ENCODE data around the gene MSL1. TPM values are rescaled to one million over a fixed set of nuclear protein-coding genes. Genes with fewer than 3 reads are reported as not detected.

The MSL1 gene
- total and polyA plus RNA-seq, 9 of the 15 experiments (the other 6 are each of a cell fraction or from before 2014, with no cell fraction given), result 13.8 to 120 (median 61.9) TPM

DNA sequence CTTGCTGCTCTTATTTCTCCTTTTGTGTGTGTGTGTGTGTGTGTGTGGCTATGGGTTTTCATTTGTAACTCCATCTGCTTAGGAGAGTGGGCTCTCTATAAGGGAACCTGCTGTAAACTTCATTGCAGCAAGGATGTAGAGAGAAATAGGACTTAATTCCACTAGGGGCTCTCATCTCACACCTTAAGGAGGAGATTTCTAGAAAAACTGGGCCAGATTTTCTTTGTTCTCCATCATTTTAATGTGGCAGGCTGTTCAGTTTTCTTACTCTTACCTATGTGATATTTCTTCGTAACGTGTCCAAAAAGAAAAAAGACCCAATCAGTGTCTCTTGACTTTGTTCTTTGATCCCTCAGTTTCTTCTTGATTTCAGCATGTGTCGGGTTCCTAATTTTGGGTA, 14.0 kb downstream of the MSL1 start:
- H3K36me3 ChIP-seq (ENCODE audit: control insufficient read depth, insufficient read depth, low read length), result peaks cover 68% of the 10 kb centered on the region
- H4K20me1 ChIP-seq (replicated peaks; ENCODE audit: control insufficient read depth, insufficient read depth, low read length), result no peaks in the 10 kb centered on the region
- intact Hi-C loops (cut with micrococcal nuclease), result no loop called here
- no peaks in the 10 kb centered on the region for H3K9me1 ChIP-seq (ENCODE audit: control insufficient read depth, insufficient read depth, low read length)
- DNase-seq (ENCODE audit: extremely low read depth in 1 of 4, low spot score in 3 of 4) (no peak), FAIRE-seq (no peak), ATAC-seq (no peak)
- 93% methylated on average over 3 of the region's 3 CpGs for WGBS (ENCODE audit: insufficient coverage, low coverage, missing lambda C conversion rate)
- H3K27ac ChIP-seq (ENCODE audit: extremely low read depth, low read depth, low read length), result no peak overlapping the region
- no TSS peak for BruUV-seq (replicated peaks)
- ChIA-PET CTCF (ENCODE audit: low intra/inter-chr PET ratio) (no interaction called here), POLR2A (interaction anchor here (4.0 kb wide), 1 partner anchor 12 kb away, joined by 23 read pairs; no protein-coding TSS in a partner anchor)
- TF ChIP-seq NFIX (CRISPR knock-in tag; IDR thresholded peaks at IDR 0.05; ENCODE audit: low read depth) (no peak), XRCC3 (IDR thresholded peaks at IDR 0.05) (no peak), POLR2A (conservative IDR thresholded peaks at IDR 0.05) (0 out of 2 replicates have a peak, but pooled peaks have one; percentile 2), TBL1XR1 (IDR thresholded peaks at IDR 0.05; ENCODE audit: low read length in 2 of 2) (no peak), ZNF444 (CRISPR knock-in tag; IDR thresholded peaks at IDR 0.05) (no peak)
- peaks cover 27% of the 10 kb centered on the region for H3K79me2 ChIP-seq (ENCODE audit: control insufficient read depth, insufficient read depth, low read length)
- no peak overlapping the region for H2AFZ ChIP-seq (ENCODE audit: low read depth, low read length)
- H3K27me3 ChIP-seq (ENCODE audit: control insufficient read depth in 2 of 2, insufficient read depth in 2 of 2, low read length in 2 of 2), result no peaks in the 10 kb centered on the region
- H3K4me2 ChIP-seq (ENCODE audit: insufficient read depth, low read length), result no peak overlapping the region
- peaks cover 6 to 11% of the 10 kb centered on the region in 2 experiments; a peak in 4 of 5 replicates for H3K4me1 ChIP-seq (replicated peaks in 1 of 2; ENCODE audit: control insufficient read depth in 2 of 2, insufficient read depth in 2 of 2, low read length in 2 of 2)
- no peaks in the 10 kb centered on the region for H3K9me3 ChIP-seq (replicated peaks; ENCODE audit: control insufficient read depth, insufficient read depth, low read depth, low read length)
- H3K4me3 ChIP-seq, result no peak overlapping the region
- no peak overlapping the region for H3K9ac ChIP-seq (ENCODE audit: insufficient read depth in 1 of 2, low read depth in 2 of 2, low read length in 2 of 2)
- in situ Hi-C loops (cut with MboI), result no loop called here

DNA sequence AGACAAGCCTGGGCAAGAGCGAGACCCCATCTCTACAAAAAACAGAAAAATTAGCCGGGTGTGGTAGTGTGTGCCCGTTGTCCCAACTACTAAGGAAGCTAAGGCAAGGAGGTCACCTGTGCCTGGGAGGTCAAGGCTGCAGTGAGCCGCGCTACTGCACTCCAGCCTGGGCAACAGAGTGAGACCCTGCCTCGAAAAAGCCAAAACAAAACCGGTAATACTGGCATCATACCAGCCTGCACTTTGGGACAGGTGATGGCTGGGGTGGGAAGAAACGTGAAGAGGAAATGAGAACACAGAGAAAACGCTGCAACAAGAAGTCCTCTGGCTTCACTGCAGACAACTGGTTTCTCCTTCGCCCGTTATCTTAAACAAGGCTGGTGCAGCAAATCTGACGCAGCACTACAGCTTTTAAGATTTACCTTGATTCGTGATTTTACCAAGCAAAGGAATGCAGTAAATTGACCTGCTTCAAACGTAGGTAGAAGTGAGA, 17.8 kb downstream of the MSL1 start:
- peak; percentile 17 for ATAC-seq
- Histone ChIP-seq H3K9me3 (replicated peaks; ENCODE audit: control insufficient read depth, insufficient read depth, low read depth, low read length) (no peaks in the 10 kb centered on the region), H3K79me2 (ENCODE audit: control insufficient read depth, insufficient read depth, low read length) (peaks cover 42% of the 10 kb centered on the region), H4K20me1 (replicated peaks; ENCODE audit: control insufficient read depth, insufficient read depth, low read length) (no peaks in the 10 kb centered on the region), H3K4me1 (replicated peaks in 1 of 2; ENCODE audit: control insufficient read depth in 2 of 2, insufficient read depth in 2 of 2, low read length in 2 of 2) (peaks cover 9 to 11% of the 10 kb centered on the region in 2 experiments; a peak in 4 of 5 replicates), H3K4me2 (ENCODE audit: insufficient read depth, low read length) (peak overlapping the region; percentile 100), H3K27ac (ENCODE audit: extremely low read depth, low read depth, low read length) (peak overlapping the region; percentile 99), H3K27me3 (ENCODE audit: control insufficient read depth in 2 of 2, insufficient read depth in 2 of 2, low read length in 2 of 2) (no peaks in the 10 kb centered on the region), H3K4me3 (peak overlapping the region; percentile 97), H3K9ac (ENCODE audit: insufficient read depth in 1 of 2, low read depth in 2 of 2, low read length in 2 of 2) (peak overlapping the region; percentile 84 to 92), H3K36me3 (ENCODE audit: control insufficient read depth, insufficient read depth, low read length) (peaks cover 56% of the 10 kb centered on the region), H2AFZ (ENCODE audit: low read depth, low read length) (peak overlapping the region; percentile 95), H3K9me1 (ENCODE audit: control insufficient read depth, insufficient read depth, low read length) (no peaks in the 10 kb centered on the region)
- WGBS (ENCODE audit: insufficient coverage, low coverage, missing lambda C conversion rate), result 3% methylated on average over 14 of the region's 14 CpGs
- in situ Hi-C loops (cut with MboI) (no loop called here), intact Hi-C loops (cut with micrococcal nuclease) (no loop called here)
- no peak for FAIRE-seq
- POLR2A ChIA-PET, result interaction anchor here (0.6 to 5.4 kb wide), 23 partner anchors 9 to 430 kb away, joined by 3 to 57 read pairs (median 5); partner anchors contain the start of genes MED24, MSL1, NR1D1 and THRA
- DNase-seq (ENCODE audit: extremely low read depth in 1 of 4, low spot score in 3 of 4), result peak in 1 of 4 experiments; percentile 18
- CTCF ChIA-PET (ENCODE audit: low intra/inter-chr PET ratio), result no interaction called here
- BruUV-seq (replicated peaks), result TSS peak; percentile 78
- peak; percentile 59 for TF ChIP-seq CBFA2T3 (IDR thresholded peaks at IDR 0.05)
- peak; percentile 80; the same call in 1 of the 2 replicates for TF ChIP-seq ZC3H4 (CRISPR knock-in tag; IDR thresholded peaks at IDR 0.05; ENCODE audit: borderline replicate concordance)
- no peak for TF ChIP-seq ZNF76 (CRISPR knock-in tag; IDR thresholded peaks at IDR 0.05; ENCODE audit: borderline replicate concordance)
- no peak for TF ChIP-seq ARID2 (IDR thresholded peaks at IDR 0.05)
- TF ChIP-seq, protein P1, sequence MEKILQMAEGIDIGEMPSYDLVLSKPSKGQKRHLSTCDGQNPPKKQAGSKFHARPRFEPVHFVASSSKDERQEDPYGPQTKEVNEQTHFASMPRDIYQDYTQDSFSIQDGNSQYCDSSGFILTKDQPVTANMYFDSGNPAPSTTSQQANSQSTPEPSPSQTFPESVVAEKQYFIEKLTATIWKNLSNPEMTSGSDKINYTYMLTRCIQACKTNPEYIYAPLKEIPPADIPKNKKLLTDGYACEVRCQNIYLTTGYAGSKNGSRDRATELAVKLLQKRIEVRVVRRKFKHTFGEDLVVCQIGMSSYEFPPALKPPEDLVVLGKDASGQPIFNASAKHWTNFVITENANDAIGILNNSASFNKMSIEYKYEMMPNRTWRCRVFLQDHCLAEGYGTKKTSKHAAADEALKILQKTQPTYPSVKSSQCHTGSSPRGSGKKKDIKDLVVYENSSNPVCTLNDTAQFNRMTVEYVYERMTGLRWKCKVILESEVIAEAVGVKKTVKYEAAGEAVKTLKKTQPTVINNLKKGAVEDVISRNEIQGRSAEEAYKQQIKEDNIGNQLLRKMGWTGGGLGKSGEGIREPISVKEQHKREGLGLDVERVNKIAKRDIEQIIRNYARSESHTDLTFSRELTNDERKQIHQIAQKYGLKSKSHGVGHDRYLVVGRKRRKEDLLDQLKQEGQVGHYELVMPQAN (IDR thresholded peaks at IDR 0.05; ENCODE audit: borderline replicate concordance), result no peak
- no peak for TF ChIP-seq NFYB (IDR thresholded peaks at IDR 0.05; ENCODE audit: extremely low read depth, insufficient read length)
- peak; percentile 56; the same call in 1 of the 2 replicates for TF ChIP-seq BCOR (IDR thresholded peaks at IDR 0.05)
- TF ChIP-seq SRSF1 (IDR thresholded peaks at IDR 0.05; ENCODE audit: low read depth, low read length), result no peak
- no peak for TF ChIP-seq ATF7 (IDR thresholded peaks at IDR 0.05)
- TF ChIP-seq ZNF197 (CRISPR knock-in tag; IDR thresholded peaks at IDR 0.05; ENCODE audit: low read depth), result 0 out of 2 replicates have a peak, but pooled peaks have one; percentile 26
- no peak for TF ChIP-seq JUN (IDR thresholded peaks at IDR 0.05; ENCODE audit: borderline replicate concordance, low read depth, low read length)
- TF ChIP-seq JUN (CRISPR knock-in tag; IDR thresholded peaks at IDR 0.05; ENCODE audit: borderline replicate concordance), result no peak
